Measurements from ENCODE around the gene EDARADD.
"Not testable (repeated sequence)": the region's sequence is repeated elsewhere in the genome, so short reads cannot be mapped to it uniquely, and the experiment has no call there.

Gene EDARADD

GRCh38 chr1:236356141-236356540 lies 37.9 kb upstream of the EDARADD start:
- Histone ChIP-seq H4K20me1 (ENCODE audit: insufficient read depth, low read length) (no peaks in the 10 kb centered on the region), H3K27ac (ENCODE audit: low read length) (no peak overlapping the region), H3K4me3 (ENCODE audit: low read length) (no peak overlapping the region), H3K4me1 (ENCODE audit: low read length) (no peaks in the 10 kb centered on the region), H3K27me3 (ENCODE audit: low read depth, low read length) (peaks cover 17% of the 10 kb centered on the region), H3K36me3 (replicated peaks; ENCODE audit: low read depth, low read length) (no peaks in the 10 kb centered on the region), H3K79me2 (ENCODE audit: low read length) (no peaks in the 10 kb centered on the region), H2AFZ (ENCODE audit: low read depth, low read length) (no peak overlapping the region), H3K9ac (ENCODE audit: low read length) (no peak overlapping the region), H3K9me3 (ENCODE audit: insufficient read depth, low read length) (no peaks in the 10 kb centered on the region; the same call in 1 of the 2 replicates), H3K4me2 (ENCODE audit: low read length) (no peak overlapping the region)
- TF ChIP-seq CTCF (IDR thresholded peaks at IDR 0.05; ENCODE audit: low read depth, low read length) (no peak), EZH2phosphoT487 (IDR thresholded peaks at IDR 0.05; ENCODE audit: low read depth) (no peak)

GRCh38 chr1:236361909-236362590 lies 32.0 kb upstream of the EDARADD start:
- no peaks in the 10 kb centered on the region for H3K36me3 ChIP-seq (replicated peaks; ENCODE audit: low read depth, low read length)
- no peak overlapping the region for H3K4me3 ChIP-seq (ENCODE audit: low read length)
- no peaks in the 10 kb centered on the region for H4K20me1 ChIP-seq (ENCODE audit: insufficient read depth, low read length)
- peaks cover 10% of the 10 kb centered on the region for H3K27me3 ChIP-seq (ENCODE audit: low read depth, low read length)
- H3K4me2 ChIP-seq (ENCODE audit: low read length): no peak overlapping the region
- no peak overlapping the region for H2AFZ ChIP-seq (ENCODE audit: low read depth, low read length)
- no peaks in the 10 kb centered on the region; the same call in 1 of the 2 replicates for H3K9me3 ChIP-seq (ENCODE audit: insufficient read depth, low read length)
- no peaks in the 10 kb centered on the region for H3K4me1 ChIP-seq (ENCODE audit: low read length)
- H3K79me2 ChIP-seq (ENCODE audit: low read length): no peaks in the 10 kb centered on the region
- H3K27ac ChIP-seq (ENCODE audit: low read length): no peak overlapping the region
- no peak overlapping the region for H3K9ac ChIP-seq (ENCODE audit: low read length)
- TF ChIP-seq EZH2phosphoT487 (IDR thresholded peaks at IDR 0.05; ENCODE audit: low read depth): no peak
- no peak for TF ChIP-seq CTCF (IDR thresholded peaks at IDR 0.05; ENCODE audit: low read depth, low read length)

- Histone ChIP-seq H3K27me3 (ENCODE audit: low read depth, low read length) (peaks cover 10% of the 10 kb centered on the region), H3K27ac (ENCODE audit: low read length) (no peak overlapping the region), H3K4me3 (ENCODE audit: low read length) (no peak overlapping the region), H3K9ac (ENCODE audit: low read length) (no peak overlapping the region), H2AFZ (ENCODE audit: low read depth, low read length) (no peak overlapping the region), H3K4me2 (ENCODE audit: low read length) (no peak overlapping the region), H4K20me1 (ENCODE audit: insufficient read depth, low read length) (no peaks in the 10 kb centered on the region), H3K36me3 (replicated peaks; ENCODE audit: low read depth, low read length) (no peaks in the 10 kb centered on the region), H3K4me1 (ENCODE audit: low read length) (no peaks in the 10 kb centered on the region), H3K9me3 (ENCODE audit: insufficient read depth, low read length) (no peaks in the 10 kb centered on the region; the same call in 1 of the 2 replicates), H3K79me2 (ENCODE audit: low read length) (no peaks in the 10 kb centered on the region)
- TF ChIP-seq EZH2phosphoT487 (IDR thresholded peaks at IDR 0.05; ENCODE audit: low read depth): no peak
Measured at GRCh38 chr1:236363237-236363636, 30.8 kb upstream of the EDARADD start.

- peaks cover 4% of the 10 kb centered on the region; the same call in 1 of the 2 replicates for H3K27me3 ChIP-seq (ENCODE audit: low read depth, low read length)
- no peaks in the 10 kb centered on the region for H3K79me2 ChIP-seq (ENCODE audit: low read length)
- H3K9ac ChIP-seq (ENCODE audit: low read length): no peak overlapping the region
- no peak overlapping the region for H3K4me2 ChIP-seq (ENCODE audit: low read length)
- no peaks in the 10 kb centered on the region for H3K36me3 ChIP-seq (replicated peaks; ENCODE audit: low read depth, low read length)
- no peak overlapping the region for H2AFZ ChIP-seq (ENCODE audit: low read depth, low read length)
- no peaks in the 10 kb centered on the region for H3K9me3 ChIP-seq (ENCODE audit: insufficient read depth, low read length)
- peaks cover 6% of the 10 kb centered on the region; the same call in 1 of the 2 replicates for H3K4me1 ChIP-seq (ENCODE audit: low read length)
- no peak for TF ChIP-seq CTCF (IDR thresholded peaks at IDR 0.05; ENCODE audit: low read depth, low read length)
- no peak for TF ChIP-seq EZH2phosphoT487 (IDR thresholded peaks at IDR 0.05; ENCODE audit: low read depth)
- H3K4me3 ChIP-seq (ENCODE audit: low read length): no peak overlapping the region
- no peak overlapping the region for H3K27ac ChIP-seq (ENCODE audit: low read length)
- no peaks in the 10 kb centered on the region for H4K20me1 ChIP-seq (ENCODE audit: insufficient read depth, low read length)
Measured at GRCh38 chr1:236365999-236366570, 28.0 kb upstream of the EDARADD start.

GRCh38 chr1:236366681-236367080 lies 27.4 kb upstream of the EDARADD start:
- H3K36me3 ChIP-seq (replicated peaks; ENCODE audit: low read depth, low read length); H3K9ac ChIP-seq (ENCODE audit: low read length); H3K4me2 ChIP-seq (ENCODE audit: low read length); H2AFZ ChIP-seq (ENCODE audit: low read depth, low read length); H3K9me3 ChIP-seq (ENCODE audit: insufficient read depth, low read length); H3K27me3 ChIP-seq (ENCODE audit: low read depth, low read length); H3K79me2 ChIP-seq (ENCODE audit: low read length); H4K20me1 ChIP-seq (ENCODE audit: insufficient read depth, low read length); H3K4me1 ChIP-seq (ENCODE audit: low read length); H3K4me3 ChIP-seq (ENCODE audit: low read length); H3K27ac ChIP-seq (ENCODE audit: low read length): not testable (repeated sequence)

All from OCI-LY3 (cell line).